Retinal pigment epithelial cell (primary cell): ENCODE data around the gene OR10A3.

Source experiments
- DNase-seq: peaks from one replicate; pipeline ENCODE4 v3.0.0-alpha.2; 2010; ENCODE audit warnings: low read depth
- H3K4me3 ChIP-seq: 2 replicates; pipeline ENCODE4 v1.5.1; 2011; ENCODE audit warnings: mild to moderate bottlenecking, low read length, control low read depth, moderate library complexity
- CTCF ChIP-seq: conservative IDR thresholded peaks from 2 replicates; pipeline ENCODE4 v1.5.1; 2011; ENCODE audit warnings: low read depth, low read length, control low read depth, inconsistent platforms

OR10A3 gene

GRCh38 chr11:7904917-7905316 lies 36.6 kb downstream of the OR10A3 start:
- H3K4me3 ChIP-seq, result no peak overlapping the region
- peak; percentile 2 for DNase-seq
- TF ChIP-seq CTCF, result peak; percentile 38

- DNase-seq, result no peak
- H3K4me3 ChIP-seq, result no peak overlapping the region
- TF ChIP-seq CTCF, result no peak
These were observed 37.6 kb downstream of the OR10A3 start for GRCh38 chr11:7903940-7904339.

GRCh38 chr11:7901319-7901854 lies 40.1 kb downstream of the OR10A3 start:
- no peak for TF ChIP-seq CTCF
- no peak for DNase-seq

GRCh38 chr11:7900686-7901085 lies 40.8 kb downstream of the OR10A3 start:
- no peak for TF ChIP-seq CTCF
- DNase-seq, result no peak
- H3K4me3 ChIP-seq, result no peak overlapping the region

More at GRCh38 chr11:7901319-7901854, 40.1 kb downstream of the OR10A3 start:
- no peak overlapping the region for H3K4me3 ChIP-seq

GRCh38 chr11:7899418-7899817 lies 42.1 kb downstream of the OR10A3 start:
- no peak for DNase-seq
- TF ChIP-seq CTCF, result no peak
- no peak overlapping the region for H3K4me3 ChIP-seq

- DNase-seq, result no peak
- TF ChIP-seq CTCF, result no peak
- no peak overlapping the region for H3K4me3 ChIP-seq
These were observed 42.7 kb downstream of the OR10A3 start for GRCh38 chr11:7898666-7899283.
